Karpas-422 (cell line): ENCODE data around the gene GNRH2. TPM values are rescaled to one million over a fixed set of nuclear protein-coding genes. Genes with fewer than 3 reads are reported as not detected.
"Not testable (repeated sequence)": the region's sequence is repeated elsewhere in the genome, so short reads cannot be mapped to it uniquely, and the experiment has no call there.

Source experiments
- DNase-seq: peaks from one replicate; pipeline ENCODE4 v3.0.0-alpha.2; 2015
- H2AFZ ChIP-seq: fragments of 200-600 bp; sonication (generic); 2 replicates; pipeline ENCODE4 v1.6.1; 2014; ENCODE audit warnings: antibody characterized with exemption, low read length, mixed read lengths
- H3K27ac ChIP-seq: fragments of 200-600 bp; sonication (generic); 2 replicates; pipeline ENCODE4 v1.5.1; 2014; ENCODE audit warnings: mild to moderate bottlenecking, low read length, moderate library complexity
- H3K27me3 ChIP-seq: fragments of 200-600 bp; sonication (generic); 2 replicates; pipeline ENCODE4 v1.6.1; 2014; ENCODE audit warnings: low read length, mixed read lengths
- H3K36me3 ChIP-seq: fragments of 200-600 bp; sonication (generic); 2 replicates; pipeline ENCODE4 v1.6.1; 2014; ENCODE audit warnings: low read length, mixed read lengths; ENCODE audit not compliant: insufficient read depth
- H3K4me1 ChIP-seq: fragments of 200-600 bp; sonication (generic); 2 replicates; pipeline ENCODE4 v1.6.1; 2014; ENCODE audit warnings: mild to moderate bottlenecking, low read length, mixed read lengths
- H3K4me2 ChIP-seq: fragments of 200-600 bp; sonication (generic); 2 replicates; pipeline ENCODE4 v1.6.1; 2014; ENCODE audit warnings: low read length, low read depth, mild to moderate bottlenecking; ENCODE audit not compliant: poor library complexity, severe bottlenecking
- H3K4me3 ChIP-seq: fragments of 200-600 bp; sonication (generic); 2 replicates; pipeline ENCODE4 v1.5.1; 2014; ENCODE audit warnings: mild to moderate bottlenecking, antibody characterized with exemption, low read length, mixed read lengths
- H3K79me2 ChIP-seq: fragments of 200-600 bp; sonication (generic); 2 replicates; pipeline ENCODE4 v1.6.1; 2014; ENCODE audit warnings: mild to moderate bottlenecking, low read length, mixed read lengths
- H3K9ac ChIP-seq: fragments of 200-600 bp; sonication (generic); 2 replicates; pipeline ENCODE4 v1.6.0; 2014; ENCODE audit warnings: low read length
- H3K9me2 ChIP-seq: fragments of 200-600 bp; sonication (generic), shearing (Covaris generic); replicated peaks from 2 replicates; pipeline ENCODE4 v1.6.0; 2014; ENCODE audit warnings: mild to moderate bottlenecking, low read length, moderate library complexity; ENCODE audit not compliant: insufficient read depth
- H3K9me3 ChIP-seq: fragments of 300-700, 200-600 bp; sonication (generic); 2 replicates; pipeline ENCODE4 v1.6.1; 2014; ENCODE audit warnings: low read length, mixed read lengths
- H4K20me1 ChIP-seq: fragments of 200-600 bp; sonication (generic); 2 replicates; pipeline ENCODE4 v1.6.1; 2014; ENCODE audit warnings: mild to moderate bottlenecking, antibody characterized with exemption, low read length, low read depth; ENCODE audit not compliant: insufficient read depth
- total RNA-seq: library from RNA; depleted of rRNA; stranded (reverse); fragments of >200 nt; shearing (Covaris generic); gene quantifications from 2 replicates; pipeline ENCODE4 v1.2.3, GENCODE V29; 2014; ENCODE audit warnings: low replicate concordance

GNRH2 gene
- total RNA-seq, 1 experiment from 2014 or later = 0.52 TPM

GRCh38 chr20:3045042-3045815, 1.8 kb downstream of the GNRH2 start:
- H3K4me2 ChIP-seq = peak overlapping the region; percentile 98
- peaks cover 25% of the 10 kb centered on the region for H3K36me3 ChIP-seq

GRCh38 chr20:3045816-3046676, 2.6 kb downstream of the GNRH2 start, which contains the start of gene MRPS26:
MRPS26 (plus strand) TSS chr20:3046052; CDS start chr20:3046069, 17 bp downstream.
- H3K27ac ChIP-seq = peak within 1 kb of the TSS; percentile 93
- H3K9me2 ChIP-seq = no peaks in the 10 kb centered on the region
- DNase-seq = peak; percentile 95
- H3K79me2 ChIP-seq = peaks cover 20% of the 10 kb centered on the region
- peak within 1 kb of the TSS; percentile 83; the same call in 1 of the 2 replicates for H2AFZ ChIP-seq
- peak within 1 kb of the TSS; percentile 88 for H3K4me3 ChIP-seq
- no peaks in the 10 kb centered on the region for H3K27me3 ChIP-seq
- H3K9me3 ChIP-seq = no peaks in the 10 kb centered on the region
- H3K9ac ChIP-seq = peak within 1 kb of the TSS; percentile 86
- H3K4me2 ChIP-seq = peak within 1 kb of the TSS; percentile 98
- H3K36me3 ChIP-seq = peaks cover 25% of the 10 kb centered on the region
- H4K20me1 ChIP-seq = 0 out of 2 replicates have a peak, but pooled peaks cover 9% of the 10 kb centered on the region
- peaks cover 31% of the 10 kb centered on the region for H3K4me1 ChIP-seq

More at GRCh38 chr20:3045042-3045815, 1.8 kb downstream of the GNRH2 start:
- Histone ChIP-seq H3K9me2 (no peaks in the 10 kb centered on the region), H4K20me1 (0 out of 2 replicates have a peak, but pooled peaks cover 9% of the 10 kb centered on the region), H3K27ac (peak overlapping the region; percentile 93), H3K9ac (peak overlapping the region; percentile 86), H3K79me2 (peaks cover 20% of the 10 kb centered on the region), H3K4me1 (peaks cover 31% of the 10 kb centered on the region), H2AFZ (peak overlapping the region; percentile 83; the same call in 1 of the 2 replicates), H3K27me3 (no peaks in the 10 kb centered on the region), H3K9me3 (no peaks in the 10 kb centered on the region), H3K4me3 (peak overlapping the region; percentile 88)
- peak; percentile 90 for DNase-seq

- no peaks in the 10 kb centered on the region for H3K9me3 ChIP-seq
- peak; percentile 69 for DNase-seq
- peak overlapping the region; percentile 88 for H3K4me3 ChIP-seq
- H2AFZ ChIP-seq = no peak overlapping the region
- H4K20me1 ChIP-seq = 0 out of 2 replicates have a peak, but pooled peaks cover 9% of the 10 kb centered on the region
- H3K36me3 ChIP-seq = peaks cover 25% of the 10 kb centered on the region
- H3K9ac ChIP-seq = peak overlapping the region; percentile 86
- H3K27ac ChIP-seq = peak overlapping the region; percentile 93
- H3K9me2 ChIP-seq = no peaks in the 10 kb centered on the region
- H3K27me3 ChIP-seq = no peaks in the 10 kb centered on the region
- H3K4me1 ChIP-seq = peaks cover 31% of the 10 kb centered on the region
- H3K4me2 ChIP-seq = peak overlapping the region; percentile 98
- peaks cover 20% of the 10 kb centered on the region for H3K79me2 ChIP-seq
Measured at GRCh38 chr20:3046677-3047462, 3.4 kb downstream of the GNRH2 start.

GRCh38 chr20:3047486-3048419, 4.3 kb downstream of the GNRH2 start:
- Histone ChIP-seq H3K36me3 (peaks cover 25% of the 10 kb centered on the region), H4K20me1 (0 out of 2 replicates have a peak, but pooled peaks cover 9% of the 10 kb centered on the region), H3K4me1 (peaks cover 31% of the 10 kb centered on the region), H2AFZ (no peak overlapping the region), H3K4me3 (peak overlapping the region; percentile 88), H3K9ac (peak overlapping the region; percentile 49; the same call in 1 of the 2 replicates), H3K27ac (peak overlapping the region; percentile 31; the same call in 1 of the 2 replicates), H3K9me2 (no peaks in the 10 kb centered on the region), H3K79me2 (peaks cover 20% of the 10 kb centered on the region), H3K4me2 (peak overlapping the region; percentile 98), H3K9me3 (no peaks in the 10 kb centered on the region), H3K27me3 (no peaks in the 10 kb centered on the region)
- no peak for DNase-seq

- Histone ChIP-seq H3K79me2 (peaks cover 14% of the 10 kb centered on the region), H3K9me3 (no peaks in the 10 kb centered on the region), H3K4me3 (no peak overlapping the region), H3K27ac (no peak overlapping the region), H3K9ac (no peak overlapping the region), H3K9me2 (no peaks in the 10 kb centered on the region), H4K20me1 (0 out of 2 replicates have a peak, but pooled peaks cover 9% of the 10 kb centered on the region), H2AFZ (no peak overlapping the region), H3K36me3 (peaks cover 25% of the 10 kb centered on the region), H3K4me1 (peaks cover 10% of the 10 kb centered on the region), H3K27me3 (no peaks in the 10 kb centered on the region), H3K4me2 (no peak overlapping the region)
- peak; percentile 52 for DNase-seq
Measured at GRCh38 chr20:3051385-3052019, 8.1 kb downstream of the GNRH2 start.

- Histone ChIP-seq H3K9ac (no peak overlapping the region), H3K79me2 (no peaks in the 10 kb centered on the region), H3K9me2 (no peaks in the 10 kb centered on the region), H3K9me3 (no peaks in the 10 kb centered on the region), H3K27ac (no peak overlapping the region), H3K36me3 (no peaks in the 10 kb centered on the region), H4K20me1 (no peaks in the 10 kb centered on the region), H3K4me1 (no peaks in the 10 kb centered on the region), H2AFZ (no peak overlapping the region), H3K4me2 (no peak overlapping the region), H3K4me3 (no peak overlapping the region), H3K27me3 (no peaks in the 10 kb centered on the region)
- no peak for DNase-seq
Measured at GRCh38 chr20:3059489-3059888, 16.1 kb downstream of the GNRH2 start.

GRCh38 chr20:3064119-3064518, 20.7 kb downstream of the GNRH2 start:
- not testable (repeated sequence) for H3K4me2 ChIP-seq, H4K20me1 ChIP-seq, H3K79me2 ChIP-seq, DNase-seq, H3K9me2 ChIP-seq, H3K27ac ChIP-seq, H3K4me3 ChIP-seq, H3K4me1 ChIP-seq, H2AFZ ChIP-seq, H3K9me3 ChIP-seq, H3K36me3 ChIP-seq, H3K27me3 ChIP-seq, H3K9ac ChIP-seq
